ENCODE measurements around the gene C10orf62. TPM values are rescaled to one million over a fixed set of nuclear protein-coding genes. Genes with fewer than 3 reads are reported as not detected.
A peak's percentile ranks its signal among the peaks of the same experiment; 100 is the strongest.
"Not testable (repeated sequence)": the region's sequence is repeated elsewhere in the genome, so short reads cannot be mapped to it uniquely, and the experiment has no call there.

Gene C10orf62
- total RNA-seq, 6 donors from 2014 or later, result 0.20 to 7.3 TPM; not detected in 4

GRCh38 chr10:97550336-97551149, 39.0 kb upstream of the C10orf62 start:
- TF ChIP-seq EP300 (IDR thresholded peaks at IDR 0.05) (no peak), POLR2AphosphoS5 (IDR thresholded peaks at IDR 0.05) (no peak), CTCF (IDR thresholded peaks at IDR 0.05) (no peak), POLR2A (IDR thresholded peaks at IDR 0.05) (no peak)
- no peaks in the 10 kb centered on the region for H3K27me3 ChIP-seq
- no peak overlapping the region for H3K4me3 ChIP-seq
- WGBS, 2 donors, result 75 to 78% methylated on average over 10 of the region's 10 CpGs
- no peak for ATAC-seq (ENCODE audit: low FRiP score in 2 of 2)
- no peak for DNase-seq
- peaks cover 2 to 24% (median 12%) of the 10 kb centered on the region in 4 donors for H3K4me1 ChIP-seq
- H3K36me3 ChIP-seq, result no peaks in the 10 kb centered on the region
- H3K9me3 ChIP-seq, result no peaks in the 10 kb centered on the region
- H3K27ac ChIP-seq, result peak overlapping the region in 3 of 4 donors; percentile 1 to 49 (median 45)

GRCh38 chr10:97551271-97551670, 38.2 kb upstream of the C10orf62 start:
- DNase-seq (no peak), ATAC-seq (ENCODE audit: low FRiP score in 2 of 2) (no peak)
- Histone ChIP-seq H3K36me3 (no peaks in the 10 kb centered on the region), H3K9me3 (no peaks in the 10 kb centered on the region), H3K4me1 (peaks cover 2 to 24% (median 12%) of the 10 kb centered on the region in 4 donors), H3K27ac (no peak overlapping the region), H3K4me3 (no peak overlapping the region), H3K27me3 (no peaks in the 10 kb centered on the region)
- TF ChIP-seq POLR2AphosphoS5 (IDR thresholded peaks at IDR 0.05), result no peak
- TF ChIP-seq EP300 (IDR thresholded peaks at IDR 0.05), result no peak
- TF ChIP-seq CTCF (IDR thresholded peaks at IDR 0.05), result no peak
- TF ChIP-seq POLR2A (IDR thresholded peaks at IDR 0.05), result no peak
- WGBS, 2 donors, result 73 to 98% methylated on average over 6 of the region's 6 CpGs

GRCh38 chr10:97553575-97554031, 35.9 kb upstream of the C10orf62 start:
- DNase-seq, result peak in 1 of 2 donors; percentile 73
- peak; percentile 61 to 86 (median 75) for TF ChIP-seq CTCF (IDR thresholded peaks at IDR 0.05)
- TF ChIP-seq POLR2A (IDR thresholded peaks at IDR 0.05), result no peak

GRCh38 chr10:97554336-97554735, 35.2 kb upstream of the C10orf62 start:
- 92 to 96% methylated on average over 5 of the region's 5 CpGs for WGBS, 2 donors

More at GRCh38 chr10:97553575-97554031, 35.9 kb upstream of the C10orf62 start:
- H3K27me3 ChIP-seq, result no peaks in the 10 kb centered on the region
- WGBS, 2 donors, result 23 to 24% methylated on average over 6 of the region's 6 CpGs
- no peaks in the 10 kb centered on the region for H3K36me3 ChIP-seq
- no peak overlapping the region for H3K27ac ChIP-seq
- no peak overlapping the region for H3K4me3 ChIP-seq
- peak; percentile 89 to 96 for ATAC-seq (ENCODE audit: low FRiP score in 2 of 2)
- peaks cover 2 to 16% (median 9%) of the 10 kb centered on the region in 4 donors for H3K4me1 ChIP-seq
- H3K9me3 ChIP-seq, result no peaks in the 10 kb centered on the region

GRCh38 chr10:97555541-97555940, 34.0 kb upstream of the C10orf62 start:
- not testable (repeated sequence) for DNase-seq; H3K27ac ChIP-seq; ATAC-seq (ENCODE audit: low FRiP score in 2 of 2); H3K27me3 ChIP-seq; H3K4me3 ChIP-seq; H3K4me1 ChIP-seq; H3K36me3 ChIP-seq; H3K9me3 ChIP-seq
- WGBS, 2 donors, result 91 to 93% methylated on average over 6 to 7 of the region's 10 CpGs

More at GRCh38 chr10:97554336-97554735, 35.2 kb upstream of the C10orf62 start:
- not testable (repeated sequence) for H3K27me3 ChIP-seq; H3K27ac ChIP-seq; H3K4me3 ChIP-seq; ATAC-seq (ENCODE audit: low FRiP score in 2 of 2); H3K9me3 ChIP-seq; DNase-seq; H3K36me3 ChIP-seq
- peaks cover 2 to 14% (median 9%) of the 10 kb centered on the region in 4 donors for H3K4me1 ChIP-seq

- DNase-seq, H3K27ac ChIP-seq, H3K36me3 ChIP-seq, H3K9me3 ChIP-seq, H3K4me3 ChIP-seq, H3K4me1 ChIP-seq, H3K27me3 ChIP-seq: not testable (repeated sequence)
- ATAC-seq (ENCODE audit: low FRiP score in 2 of 2), result peak in 1 of 2 donors; percentile 77
- WGBS, 2 donors, result 79 to 97% methylated on average over 8 to 17 of the region's 17 CpGs
Observed at GRCh38 chr10:97560731-97561381, 28.7 kb upstream of the C10orf62 start.

GRCh38 chr10:97561386-97562077, 28.0 kb upstream of the C10orf62 start:
- ATAC-seq (ENCODE audit: low FRiP score in 2 of 2); H3K4me3 ChIP-seq; H3K36me3 ChIP-seq; H3K27me3 ChIP-seq; DNase-seq; H3K4me1 ChIP-seq; H3K27ac ChIP-seq; H3K9me3 ChIP-seq: not testable (repeated sequence)
- WGBS, 2 donors, result 95% methylated on average over 12 of the region's 12 CpGs

- ATAC-seq (ENCODE audit: low FRiP score in 2 of 2); H3K27ac ChIP-seq; H3K4me1 ChIP-seq; H3K27me3 ChIP-seq; DNase-seq; H3K9me3 ChIP-seq; H3K4me3 ChIP-seq; H3K36me3 ChIP-seq: not testable (repeated sequence)
- WGBS, 2 donors, result 92 to 93% methylated on average over 5 of the region's 5 CpGs
Observed at GRCh38 chr10:97562329-97562728, 27.2 kb upstream of the C10orf62 start.
